Measurements from ENCODE around the gene ADD1.
A peak's percentile ranks its signal among the peaks of the same experiment; 100 is the strongest.

The ADD1 gene

DNA sequence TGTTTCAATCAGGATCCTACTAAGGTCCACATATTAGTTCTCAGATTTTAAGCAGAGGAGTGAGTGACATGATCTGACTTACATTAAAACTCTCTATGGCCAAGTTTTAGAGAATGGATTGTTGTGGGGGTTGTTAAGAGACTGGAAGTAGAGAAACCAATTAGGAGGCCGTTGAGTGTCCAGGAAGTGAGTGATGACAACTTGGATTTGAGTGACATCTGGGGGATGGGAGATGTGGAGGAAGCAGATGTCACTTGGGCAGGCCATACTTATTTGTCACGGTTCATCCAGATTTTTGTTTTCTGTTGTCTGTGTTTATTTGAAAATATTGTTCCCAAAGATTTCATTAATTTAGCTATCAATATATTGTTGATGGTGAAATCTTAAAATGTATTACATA, 28.3 kb downstream of the ADD1 start:
- no peak for DNase-seq
- intact Hi-C loops (cut with DNase I): no loop called here

- intact Hi-C loops (cut with DNase I): no loop called here
- no peak for DNase-seq
These were observed 29.7 kb downstream of the ADD1 start for GRCh38 chr4:2873329-2873728.

GRCh38 chr4:2874861-2875260, 31.2 kb downstream of the ADD1 start:
- peak in 1 of 10 donors; percentile 42 for DNase-seq

DNA sequence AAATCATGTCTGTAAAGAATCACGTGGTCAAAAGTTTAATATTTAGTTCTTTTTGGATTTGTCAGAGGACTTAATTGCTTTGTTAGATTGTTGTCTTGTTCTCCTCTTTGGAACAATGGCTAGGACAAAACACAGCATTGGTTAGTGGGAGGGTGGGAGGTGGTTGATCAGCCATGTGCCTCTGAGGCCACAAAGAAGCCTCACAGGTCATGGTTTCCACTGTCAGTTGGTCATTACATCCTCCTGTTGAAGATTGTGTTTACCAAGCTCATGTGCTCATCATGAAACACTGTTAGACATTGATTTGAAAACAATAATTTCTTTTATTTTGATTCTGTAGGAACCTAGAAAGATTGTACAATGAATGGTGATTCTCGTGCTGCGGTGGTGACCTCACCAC, 31.9 kb downstream of the ADD1 start:
- DNase-seq: peak in 2 of 10 donors; percentile 41 to 84
- intact Hi-C loops (cut with DNase I): no loop called here

More at GRCh38 chr4:2874861-2875260, 31.2 kb downstream of the ADD1 start:
- intact Hi-C loops (cut with DNase I): no loop called here

DNA sequence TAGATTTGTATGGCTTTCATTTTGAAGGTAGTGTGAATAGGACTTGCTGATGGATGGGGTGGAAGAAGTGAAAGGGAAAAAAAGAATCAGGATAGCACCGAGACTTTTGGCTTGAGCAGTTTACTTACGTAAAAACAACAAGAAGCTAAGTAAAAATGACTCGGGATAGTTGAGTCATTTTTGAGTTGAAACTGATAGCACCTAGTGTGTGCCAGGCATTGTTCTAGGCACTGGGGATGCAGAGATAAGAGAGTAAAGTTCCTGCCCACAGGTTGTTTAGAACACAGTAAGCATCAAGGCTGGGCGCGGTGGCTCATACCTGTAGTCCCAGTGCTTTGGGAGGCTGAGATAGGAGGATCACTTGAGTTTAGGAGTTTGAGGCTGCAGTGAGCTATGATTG, 34.7 kb downstream of the ADD1 start:
- DNase-seq: no peak
- intact Hi-C loops (cut with DNase I): no loop called here

- intact Hi-C loops (cut with DNase I): no loop called here
- no peak for DNase-seq
These were observed 35.4 kb downstream of the ADD1 start for GRCh38 chr4:2879026-2879425.

GRCh38 chr4:2881431-2881830, 37.8 kb downstream of the ADD1 start:
- intact Hi-C loops (cut with DNase I): no loop called here
- no peak for DNase-seq

GRCh38 chr4:2882341-2882740, 38.7 kb downstream of the ADD1 start:
- intact Hi-C loops (cut with DNase I): no loop called here

DNA sequence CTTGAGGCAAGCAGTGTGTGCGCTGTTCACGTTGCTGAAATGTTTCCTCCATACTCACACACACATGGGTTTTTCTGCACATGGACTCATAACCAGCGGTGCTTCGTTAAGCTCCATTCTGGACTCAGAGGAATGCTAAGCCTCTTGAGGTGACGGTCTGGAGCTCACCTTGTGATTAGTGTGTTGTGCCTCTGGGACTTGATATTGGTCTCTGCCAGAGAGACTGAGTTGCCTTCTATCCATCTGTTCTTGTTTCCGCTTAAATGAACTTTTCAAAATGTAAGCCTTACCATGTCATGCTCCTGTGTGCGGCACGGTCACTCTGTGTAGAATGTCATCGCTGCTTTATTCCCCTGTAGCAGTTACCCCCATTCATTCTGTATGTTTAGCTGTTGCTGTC, 42.5 kb downstream of the ADD1 start:
- intact Hi-C loops (cut with DNase I): no loop called here
- no peak for DNase-seq

More at GRCh38 chr4:2882341-2882740, 38.7 kb downstream of the ADD1 start:
- DNase-seq: no peak

GRCh38 chr4:2886622-2887021, 43.0 kb downstream of the ADD1 start:
- no peak for DNase-seq
- intact Hi-C loops (cut with DNase I): no loop called here

GRCh38 chr4:2887343-2887742, 43.7 kb downstream of the ADD1 start:
- no peak for DNase-seq
- intact Hi-C loops (cut with DNase I): no loop called here

DNA sequence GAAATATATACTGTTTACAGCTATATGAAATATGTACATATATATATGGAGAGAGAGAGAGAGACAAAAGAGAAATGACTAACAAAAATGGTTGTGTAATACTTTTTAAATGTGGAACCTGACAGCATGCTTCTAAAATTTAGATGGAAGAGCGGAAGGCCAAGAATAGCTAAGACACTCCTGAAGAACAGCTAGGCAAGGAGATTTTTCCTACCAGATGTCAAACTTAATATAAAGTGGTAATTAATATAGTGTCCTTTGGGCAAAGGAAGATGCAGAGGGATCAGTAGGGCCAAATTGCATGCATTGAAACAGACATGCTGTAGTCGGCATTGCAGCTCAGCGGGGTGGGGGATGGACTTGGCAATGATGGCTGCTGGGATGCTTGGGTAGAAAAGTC, 45.2 kb downstream of the ADD1 start:
- intact Hi-C loops (cut with DNase I): no loop called here
- DNase-seq: peak in 1 of 10 donors; percentile 46

DNA sequence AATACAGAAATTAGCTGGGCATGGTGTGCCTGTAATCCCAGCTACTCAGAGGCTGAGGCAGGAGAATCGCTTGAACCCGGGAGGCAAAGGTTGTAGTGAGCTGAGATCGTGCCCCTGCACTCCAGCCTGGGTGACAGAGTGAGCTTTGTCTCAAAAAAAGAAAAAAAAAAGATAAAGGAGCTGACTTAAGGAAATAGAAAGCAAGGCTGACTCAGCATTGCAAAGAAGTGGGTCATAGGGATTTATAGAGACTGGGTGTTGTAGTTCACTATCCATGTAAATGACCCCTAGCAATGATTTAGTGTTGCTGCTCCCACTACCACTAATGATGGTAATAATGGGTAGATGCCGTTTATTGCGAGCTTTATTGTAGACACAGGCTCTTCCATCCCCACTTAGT, 47.6 kb downstream of the ADD1 start:
- intact Hi-C loops (cut with DNase I): no loop called here
- no peak for DNase-seq

- intact Hi-C loops (cut with DNase I): no loop called here
- no peak for DNase-seq
These were observed 50.1 kb downstream of the ADD1 start for GRCh38 chr4:2893772-2894171.

- intact Hi-C loops (cut with DNase I): no loop called here
- DNase-seq: no peak
These were observed 54.4 kb downstream of the ADD1 start for GRCh38 chr4:2898001-2898400.

GRCh38 chr4:2900741-2901140, 57.1 kb downstream of the ADD1 start:
- intact Hi-C loops (cut with DNase I): no loop called here
- no peak for DNase-seq

GRCh38 chr4:2901186-2901585, 57.5 kb downstream of the ADD1 start:
- intact Hi-C loops (cut with DNase I): no loop called here
- no peak for DNase-seq

- no peak for DNase-seq
- intact Hi-C loops (cut with DNase I): no loop called here
These were observed 58.5 kb downstream of the ADD1 start for GRCh38 chr4:2902126-2902525.

- no peak for DNase-seq
These were observed 61.9 kb downstream of the ADD1 start for GRCh38 chr4:2905544-2905943.

DNA sequence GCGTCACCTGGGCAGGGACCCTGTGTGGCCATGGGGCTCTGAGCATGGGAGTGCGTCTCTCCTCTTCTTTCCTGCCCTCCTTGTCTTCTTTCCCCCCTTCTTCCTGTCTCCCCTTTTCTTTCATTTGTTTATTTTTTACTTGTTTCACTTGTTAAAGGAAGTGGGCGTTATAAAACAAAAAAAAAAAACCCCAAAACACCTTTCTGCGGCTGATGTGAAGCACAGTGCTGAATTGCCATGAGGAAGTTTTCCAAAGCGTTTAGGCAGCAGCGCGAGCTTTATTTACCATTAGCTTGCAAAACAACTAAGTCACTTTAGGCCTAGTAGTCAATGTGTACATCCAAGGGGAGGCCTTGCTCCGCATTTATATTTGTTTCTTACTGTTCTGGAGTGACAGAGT, 62.6 kb downstream of the ADD1 start:
- intact Hi-C loops (cut with DNase I): no loop called here
- no peak for DNase-seq

More at GRCh38 chr4:2905544-2905943, 61.9 kb downstream of the ADD1 start:
- intact Hi-C loops (cut with DNase I): no loop called here

DNA sequence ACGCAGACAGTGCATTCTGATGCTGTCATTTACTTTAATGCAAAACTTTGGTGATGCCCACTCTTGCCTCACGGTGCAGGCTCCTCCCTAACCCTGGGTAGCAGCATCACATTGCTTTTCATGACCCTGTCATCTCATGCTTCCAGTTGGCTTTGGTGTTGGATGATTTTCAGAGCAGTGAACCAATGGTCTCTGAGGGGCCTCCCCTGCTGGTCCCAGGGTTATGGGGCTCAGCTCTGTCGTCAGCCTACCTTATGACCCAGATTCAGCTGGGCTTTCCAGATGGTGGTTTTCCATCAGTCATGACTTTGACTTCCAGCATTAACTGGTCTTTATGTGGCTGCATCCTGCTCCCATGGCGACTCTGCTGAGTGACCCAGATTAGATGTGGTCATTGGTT, 63.6 kb downstream of the ADD1 start:
- intact Hi-C loops (cut with DNase I): no loop called here
- DNase-seq: no peak

GRCh38 chr4:2907706-2908293, 64.2 kb downstream of the ADD1 start:
- intact Hi-C loops (cut with DNase I): no loop called here
- DNase-seq: peak in 1 of 10 donors; percentile 61

DNA sequence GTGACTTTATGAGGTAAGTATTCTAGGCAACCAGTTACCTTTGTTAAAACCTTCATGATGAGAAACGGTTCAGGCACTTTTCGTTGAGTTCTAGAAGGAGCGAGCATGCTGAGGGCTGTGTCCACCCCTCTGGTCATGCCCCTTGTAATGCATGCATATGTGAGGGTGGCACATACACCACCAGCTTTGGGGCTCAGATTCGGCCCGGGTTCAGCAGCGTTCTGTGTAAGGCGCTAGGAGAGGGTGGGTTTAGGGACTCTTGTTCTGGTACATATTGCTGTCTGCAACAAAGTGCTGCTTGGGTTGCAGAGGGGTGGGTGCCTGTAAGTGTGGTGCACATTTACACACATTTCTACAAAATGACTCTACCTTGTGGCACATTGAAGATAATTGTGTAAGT, 65.0 kb downstream of the ADD1 start:
- intact Hi-C loops (cut with DNase I): no loop called here
- DNase-seq: peak in 1 of 10 donors; percentile 56

All from posterior cingulate gyrus (tissue), 11 donors.